ENCODE results near the gene PERM1.

The PERM1 gene

DNA sequence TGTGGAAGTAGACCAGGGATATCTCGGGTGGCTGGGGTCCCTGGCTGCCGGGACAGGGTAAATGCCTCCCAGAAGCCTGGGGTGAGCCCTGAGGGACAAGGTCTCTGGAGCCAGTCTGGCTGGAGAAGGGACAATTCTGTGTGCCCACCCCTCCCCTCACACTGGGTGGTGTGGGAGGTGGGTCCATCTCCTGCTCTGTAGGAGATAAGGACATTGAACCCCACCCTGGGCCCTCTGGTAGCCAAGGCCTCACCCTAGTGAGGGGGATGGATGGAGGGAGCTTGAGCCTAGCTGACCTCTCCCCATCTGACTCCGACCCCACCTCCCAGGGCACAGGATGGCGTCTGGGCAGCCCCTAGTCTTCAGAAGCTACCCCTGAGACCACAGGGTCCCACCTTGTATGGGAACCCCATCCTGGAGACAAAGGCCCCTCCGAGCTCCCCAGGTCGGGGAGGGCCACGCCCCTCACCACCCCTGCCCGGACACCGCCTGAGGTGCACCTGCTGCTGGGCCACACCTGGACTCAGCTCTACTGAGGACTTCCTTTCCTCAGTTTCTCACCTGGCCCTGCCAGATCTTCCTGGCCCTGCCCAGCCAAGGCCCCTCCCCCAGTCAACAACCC, 42.4 kb upstream of the PERM1 start:
- TF ChIP-seq ZNF274 (IDR thresholded peaks at IDR 0.05; ENCODE audit: low read depth, low read length) (no peak), YY1 (IDR thresholded peaks at IDR 0.05; ENCODE audit: insufficient read depth, insufficient read length) (no peak), SUZ12 (IDR thresholded peaks at IDR 0.05; ENCODE audit: extremely low read depth, insufficient read depth, insufficient read length) (no peak)
- Histone ChIP-seq H3K9ac (ENCODE audit: insufficient read length, low read depth) (no peak overlapping the region), H3K9me3 (ENCODE audit: insufficient read depth, low read length) (no peaks in the 10 kb centered on the region), H3K36me3 (ENCODE audit: insufficient read depth, insufficient read length, low read length) (peaks cover 54% of the 10 kb centered on the region), H3K4me1 (ENCODE audit: insufficient read depth, insufficient read length) (peaks cover 30% of the 10 kb centered on the region), H3K4me3 (ENCODE audit: insufficient read length, low read depth) (no peak overlapping the region), H3K27me3 (ENCODE audit: insufficient read depth, insufficient read length) (no peaks in the 10 kb centered on the region)
- DNase-seq (ENCODE audit: low read depth, low spot score), result no peak

DNA sequence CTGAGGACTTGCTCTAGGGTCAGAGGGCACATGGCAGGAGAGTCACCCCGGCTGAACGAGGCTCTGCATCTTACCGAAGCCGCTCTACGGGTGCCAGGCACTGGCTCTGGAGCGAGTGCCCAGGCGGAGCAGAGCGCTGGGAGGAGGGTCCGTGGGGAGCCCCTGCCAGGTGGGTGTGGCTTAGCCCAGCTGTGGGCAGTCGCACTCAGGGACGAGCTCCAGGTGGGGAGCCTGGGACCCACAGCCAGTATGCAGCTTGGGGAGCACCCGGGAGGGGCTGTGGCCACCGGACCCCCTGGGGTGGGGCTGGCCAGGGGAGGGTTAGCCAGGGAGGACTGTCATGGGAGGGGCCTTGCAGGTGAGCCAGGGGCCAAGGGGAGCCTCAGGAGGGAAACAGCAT, 41.8 kb upstream of the PERM1 start:
- peaks cover 54% of the 10 kb centered on the region for H3K36me3 ChIP-seq (ENCODE audit: insufficient read depth, insufficient read length, low read length)
- TF ChIP-seq SUZ12 (IDR thresholded peaks at IDR 0.05; ENCODE audit: extremely low read depth, insufficient read depth, insufficient read length), result no peak
- TF ChIP-seq ZNF274 (IDR thresholded peaks at IDR 0.05; ENCODE audit: low read depth, low read length), result no peak
- TF ChIP-seq YY1 (IDR thresholded peaks at IDR 0.05; ENCODE audit: insufficient read depth, insufficient read length), result no peak
- peaks cover 30% of the 10 kb centered on the region for H3K4me1 ChIP-seq (ENCODE audit: insufficient read depth, insufficient read length)
- H3K4me3 ChIP-seq (ENCODE audit: insufficient read length, low read depth), result no peak overlapping the region
- no peak for DNase-seq (ENCODE audit: low read depth, low spot score)
- H3K27me3 ChIP-seq (ENCODE audit: insufficient read depth, insufficient read length), result no peaks in the 10 kb centered on the region
- H3K9ac ChIP-seq (ENCODE audit: insufficient read length, low read depth), result peak overlapping the region; percentile 50
- no peaks in the 10 kb centered on the region for H3K9me3 ChIP-seq (ENCODE audit: insufficient read depth, low read length)

DNA sequence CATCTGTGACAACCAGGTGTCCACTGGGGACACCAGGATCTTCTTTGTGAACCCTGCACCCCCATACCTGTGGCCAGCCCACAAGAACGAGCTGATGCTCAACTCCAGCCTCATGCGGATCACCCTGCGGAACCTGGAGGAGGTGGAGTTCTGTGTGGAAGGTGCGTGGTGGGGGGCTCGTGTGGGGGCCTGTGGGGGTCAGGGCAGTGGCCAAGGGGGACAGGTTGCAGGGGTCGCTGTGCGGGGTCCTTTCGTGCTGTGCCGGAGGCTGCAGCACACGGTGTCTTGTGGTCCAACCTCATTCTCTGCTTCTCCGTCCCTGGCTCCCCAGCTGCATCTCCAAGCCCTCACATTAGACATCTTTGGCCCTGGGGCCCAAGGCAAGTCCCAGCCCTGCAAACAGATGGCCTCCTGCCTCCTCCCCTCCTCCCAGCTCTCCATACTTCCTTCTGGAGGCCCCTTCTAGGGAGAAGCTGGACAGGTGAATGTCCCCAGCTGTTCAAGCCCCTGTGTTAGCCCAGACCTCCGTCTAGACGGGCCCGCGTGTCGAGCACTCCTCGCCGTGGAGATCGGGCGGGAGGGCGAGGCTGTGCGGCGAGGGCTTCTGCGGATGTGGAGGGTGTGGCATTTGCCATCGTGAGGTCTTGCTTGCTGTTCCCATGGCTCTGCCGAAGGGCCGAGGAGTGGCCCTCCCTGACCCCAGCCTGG, 40.6 kb upstream of the PERM1 start:
- Histone ChIP-seq H3K9me3 (ENCODE audit: insufficient read depth, low read length) (no peaks in the 10 kb centered on the region), H3K9ac (ENCODE audit: insufficient read length, low read depth) (peak overlapping the region; percentile 88), H3K4me1 (ENCODE audit: insufficient read depth, insufficient read length) (peaks cover 29% of the 10 kb centered on the region), H3K36me3 (ENCODE audit: insufficient read depth, insufficient read length, low read length) (peaks cover 48% of the 10 kb centered on the region), H3K4me3 (ENCODE audit: insufficient read length, low read depth) (no peak overlapping the region), H3K27me3 (ENCODE audit: insufficient read depth, insufficient read length) (no peaks in the 10 kb centered on the region)
- DNase-seq (ENCODE audit: low read depth, low spot score), result no peak
- no peak for TF ChIP-seq SUZ12 (IDR thresholded peaks at IDR 0.05; ENCODE audit: extremely low read depth, insufficient read depth, insufficient read length)
- TF ChIP-seq ZNF274 (IDR thresholded peaks at IDR 0.05; ENCODE audit: low read depth, low read length), result no peak
- no peak for TF ChIP-seq YY1 (IDR thresholded peaks at IDR 0.05; ENCODE audit: insufficient read depth, insufficient read length)

DNA sequence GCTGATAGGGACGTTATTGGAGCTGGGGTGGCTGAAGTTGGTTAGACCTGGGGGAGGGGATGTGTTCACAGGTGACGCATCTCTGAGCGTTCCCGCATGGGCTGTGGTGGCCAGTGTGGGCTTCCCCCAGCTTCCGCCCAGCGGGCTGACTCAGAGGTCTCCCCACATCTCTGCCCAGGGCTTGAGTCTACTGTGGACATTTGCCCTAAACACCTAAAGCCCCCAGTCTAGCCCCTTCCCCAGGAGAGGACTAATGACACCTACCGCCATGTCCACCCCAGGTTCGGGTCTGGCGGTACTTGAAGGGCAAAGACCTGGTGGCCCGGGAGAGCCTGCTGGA, 40.0 kb upstream of the PERM1 start:
- Histone ChIP-seq H3K27me3 (ENCODE audit: insufficient read depth, insufficient read length) (no peaks in the 10 kb centered on the region), H3K4me1 (ENCODE audit: insufficient read depth, insufficient read length) (peaks cover 28% of the 10 kb centered on the region), H3K9ac (ENCODE audit: insufficient read length, low read depth) (peak overlapping the region; percentile 88), H3K9me3 (ENCODE audit: insufficient read depth, low read length) (no peaks in the 10 kb centered on the region), H3K36me3 (ENCODE audit: insufficient read depth, insufficient read length, low read length) (peaks cover 42% of the 10 kb centered on the region), H3K4me3 (ENCODE audit: insufficient read length, low read depth) (no peak overlapping the region)
- DNase-seq (ENCODE audit: low read depth, low spot score), result no peak
- TF ChIP-seq YY1 (IDR thresholded peaks at IDR 0.05; ENCODE audit: insufficient read depth, insufficient read length) (no peak), SUZ12 (IDR thresholded peaks at IDR 0.05; ENCODE audit: extremely low read depth, insufficient read depth, insufficient read length) (no peak), ZNF274 (IDR thresholded peaks at IDR 0.05; ENCODE audit: low read depth, low read length) (no peak)

DNA sequence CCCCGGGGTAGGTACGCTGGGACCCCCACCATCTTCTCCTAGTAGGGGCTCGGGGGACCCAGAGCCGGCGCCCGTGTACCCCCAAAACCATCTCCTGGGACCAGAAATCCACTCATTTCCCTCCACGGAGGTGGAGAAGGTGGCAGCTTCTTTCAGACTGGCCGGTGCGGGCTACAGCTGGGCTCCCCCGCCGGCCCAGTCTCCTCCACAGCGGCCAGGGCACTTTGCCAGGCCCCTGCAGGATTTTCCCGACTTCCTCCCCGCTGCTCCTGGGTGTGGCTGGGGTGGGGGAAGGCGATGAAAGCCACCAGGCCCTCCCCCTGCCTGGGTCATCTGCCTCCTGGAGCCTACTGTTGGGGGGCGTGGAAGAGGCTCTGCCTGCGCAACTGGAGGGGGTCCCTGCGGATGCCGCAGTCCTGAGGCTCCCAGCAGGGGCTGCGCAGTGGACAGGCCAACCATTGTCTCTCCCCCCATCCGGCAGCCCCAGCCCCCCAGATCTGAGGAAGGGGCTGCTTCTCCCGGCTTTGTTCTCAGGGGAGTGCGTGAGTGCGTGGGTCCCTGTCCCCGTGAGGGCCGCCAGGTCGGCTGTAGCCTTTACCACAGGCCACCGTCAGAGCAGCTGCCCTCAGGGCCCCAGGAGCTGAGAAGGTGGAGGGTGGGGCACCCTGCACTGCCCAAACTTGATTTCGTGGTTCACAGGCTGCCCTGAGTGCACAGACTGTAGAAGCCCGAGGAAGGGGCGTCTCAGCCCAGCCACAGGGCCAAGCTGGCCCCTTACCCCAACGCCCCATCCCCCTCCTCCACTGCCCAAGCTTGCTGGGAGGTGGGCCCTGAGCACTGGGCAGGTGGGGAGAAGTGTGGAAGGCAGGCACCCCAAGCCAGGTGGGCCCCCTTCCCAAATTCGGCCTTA, 39.4 kb upstream of the PERM1 start:
- H3K27me3 ChIP-seq (ENCODE audit: insufficient read depth, insufficient read length), result no peaks in the 10 kb centered on the region
- DNase-seq (ENCODE audit: low read depth, low spot score), result no peak
- peak overlapping the region; percentile 76 for H3K4me3 ChIP-seq (ENCODE audit: insufficient read length, low read depth)
- peaks cover 25% of the 10 kb centered on the region for H3K4me1 ChIP-seq (ENCODE audit: insufficient read depth, insufficient read length)
- peaks cover 36% of the 10 kb centered on the region for H3K36me3 ChIP-seq (ENCODE audit: insufficient read depth, insufficient read length, low read length)
- no peaks in the 10 kb centered on the region for H3K9me3 ChIP-seq (ENCODE audit: insufficient read depth, low read length)
- TF ChIP-seq YY1 (IDR thresholded peaks at IDR 0.05; ENCODE audit: insufficient read depth, insufficient read length) (no peak), ZNF274 (IDR thresholded peaks at IDR 0.05; ENCODE audit: low read depth, low read length) (no peak), SUZ12 (IDR thresholded peaks at IDR 0.05; ENCODE audit: extremely low read depth, insufficient read depth, insufficient read length) (no peak)
- H3K9ac ChIP-seq (ENCODE audit: insufficient read length, low read depth), result peak overlapping the region; percentile 88

DNA sequence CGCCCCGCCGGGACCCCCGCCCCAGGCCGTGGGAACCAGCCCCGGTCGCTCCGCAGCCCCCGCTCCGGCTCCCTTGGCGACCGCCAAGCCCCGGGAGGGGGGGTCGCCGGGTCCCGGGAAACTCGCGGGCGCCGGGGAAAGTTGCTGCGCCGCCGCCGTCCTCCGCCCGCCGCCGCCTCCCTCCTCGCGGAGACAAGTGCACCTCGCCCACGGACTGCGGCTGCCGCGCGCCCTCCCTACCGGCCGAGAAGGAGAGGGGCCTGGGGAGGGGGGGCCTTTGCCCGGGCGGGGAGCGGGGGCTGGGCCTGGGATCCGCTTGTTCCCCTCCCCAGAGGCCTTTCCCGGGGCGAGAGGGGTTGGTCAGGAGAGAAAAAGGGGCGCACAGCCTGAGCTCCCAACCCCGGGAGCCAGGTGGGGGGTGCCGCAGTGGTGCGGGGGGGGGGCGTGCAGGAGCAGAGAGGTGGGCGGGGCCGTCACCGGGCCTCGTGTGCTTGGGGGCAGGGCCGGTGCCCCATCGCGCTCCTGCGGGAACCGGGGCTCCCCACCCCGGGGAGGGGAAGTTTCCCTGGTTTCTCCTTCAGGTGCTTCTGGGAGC, 38.6 kb upstream of the PERM1 start:
- H3K36me3 ChIP-seq (ENCODE audit: insufficient read depth, insufficient read length, low read length), result peaks cover 30% of the 10 kb centered on the region
- no peaks in the 10 kb centered on the region for H3K9me3 ChIP-seq (ENCODE audit: insufficient read depth, low read length)
- peak overlapping the region; percentile 93 for H3K9ac ChIP-seq (ENCODE audit: insufficient read length, low read depth)
- no peaks in the 10 kb centered on the region for H3K27me3 ChIP-seq (ENCODE audit: insufficient read depth, insufficient read length)
- TF ChIP-seq ZNF274 (IDR thresholded peaks at IDR 0.05; ENCODE audit: low read depth, low read length) (no peak), SUZ12 (IDR thresholded peaks at IDR 0.05; ENCODE audit: extremely low read depth, insufficient read depth, insufficient read length) (no peak), YY1 (IDR thresholded peaks at IDR 0.05; ENCODE audit: insufficient read depth, insufficient read length) (no peak)
- DNase-seq (ENCODE audit: low read depth, low spot score), result no peak
- H3K4me1 ChIP-seq (ENCODE audit: insufficient read depth, insufficient read length), result peaks cover 23% of the 10 kb centered on the region
- H3K4me3 ChIP-seq (ENCODE audit: insufficient read length, low read depth), result peak overlapping the region; percentile 76
